ENCODE measurements around the gene TRIM77. TPM values are rescaled to one million over a fixed set of nuclear protein-coding genes. Genes with fewer than 3 reads are reported as not detected.
"Not testable (repeated sequence)": the region's sequence is repeated elsewhere in the genome, so short reads cannot be mapped to it uniquely, and the experiment has no call there.

The TRIM77 gene, protein sequence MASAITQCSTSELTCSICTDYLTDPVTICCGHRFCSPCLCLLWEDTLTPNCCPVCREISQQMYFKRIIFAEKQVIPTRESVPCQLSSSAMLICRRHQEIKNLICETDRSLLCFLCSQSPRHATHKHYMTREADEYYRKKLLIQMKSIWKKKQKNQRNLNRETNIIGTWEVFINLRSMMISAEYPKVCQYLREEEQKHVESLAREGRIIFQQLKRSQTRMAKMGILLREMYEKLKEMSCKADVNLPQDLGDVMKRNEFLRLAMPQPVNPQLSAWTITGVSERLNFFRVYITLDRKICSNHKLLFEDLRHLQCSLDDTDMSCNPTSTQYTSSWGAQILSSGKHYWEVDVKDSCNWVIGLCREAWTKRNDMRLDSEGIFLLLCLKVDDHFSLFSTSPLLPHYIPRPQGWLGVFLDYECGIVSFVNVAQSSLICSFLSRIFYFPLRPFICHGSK
- not detected for total RNA-seq

DNA sequence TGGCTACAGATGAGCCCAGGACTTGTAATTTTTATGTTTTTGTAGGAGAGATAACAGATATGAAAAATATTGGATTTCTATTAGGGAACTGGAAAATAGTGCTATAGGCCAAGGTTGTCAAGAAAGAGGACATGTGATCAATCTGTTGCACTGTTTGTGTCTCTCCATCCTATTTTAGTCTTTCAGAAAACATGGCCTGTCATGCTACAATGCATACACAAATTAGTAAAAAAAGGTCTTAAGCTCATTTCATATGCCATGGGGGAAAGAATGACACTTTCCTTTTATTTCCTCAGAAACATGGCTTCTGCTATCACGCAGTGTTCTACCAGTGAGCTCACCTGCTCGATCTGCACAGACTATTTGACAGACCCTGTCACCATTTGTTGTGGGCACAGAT lies at the start of gene TRIM77:
TRIM77 (plus strand) TSS at position 301 of the 400 bp plus-strand sequence; CDS start at position 301, 0 bp downstream.
- H3K27me3 ChIP-seq; H3K36me3 ChIP-seq; H3K9me3 ChIP-seq; H3K4me1 ChIP-seq; H3K27ac ChIP-seq; DNase-seq (ENCODE audit: low spot score); H3K4me3 ChIP-seq: not testable (repeated sequence)

DNA sequence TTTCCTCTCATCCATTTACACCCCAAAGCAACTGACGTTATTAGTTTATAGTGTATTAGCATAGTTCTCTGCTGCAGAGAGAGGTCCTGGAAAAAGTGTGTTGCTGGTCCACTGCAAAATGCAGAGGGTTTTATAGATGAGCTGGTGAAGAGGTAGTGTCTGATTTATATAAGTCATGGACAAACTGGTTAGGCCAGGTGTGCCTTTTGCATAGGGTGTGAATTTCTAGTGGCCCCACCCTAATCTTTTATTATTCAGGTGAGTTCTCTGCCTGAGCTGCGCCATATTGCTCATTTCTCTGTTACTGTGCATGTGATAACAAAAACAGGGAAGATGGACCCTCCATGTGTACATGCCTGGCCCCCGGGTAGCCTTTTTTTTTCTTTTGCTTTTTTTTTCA lies 43.1 kb upstream of the TRIM77 start:
- Histone ChIP-seq H3K27ac (no peak overlapping the region), H3K36me3 (no peaks in the 10 kb centered on the region), H3K9me3 (no peaks in the 10 kb centered on the region), H3K4me1 (no peaks in the 10 kb centered on the region), H3K27me3 (no peaks in the 10 kb centered on the region), H3K4me3 (no peak overlapping the region)
- TF ChIP-seq, protein P1, sequence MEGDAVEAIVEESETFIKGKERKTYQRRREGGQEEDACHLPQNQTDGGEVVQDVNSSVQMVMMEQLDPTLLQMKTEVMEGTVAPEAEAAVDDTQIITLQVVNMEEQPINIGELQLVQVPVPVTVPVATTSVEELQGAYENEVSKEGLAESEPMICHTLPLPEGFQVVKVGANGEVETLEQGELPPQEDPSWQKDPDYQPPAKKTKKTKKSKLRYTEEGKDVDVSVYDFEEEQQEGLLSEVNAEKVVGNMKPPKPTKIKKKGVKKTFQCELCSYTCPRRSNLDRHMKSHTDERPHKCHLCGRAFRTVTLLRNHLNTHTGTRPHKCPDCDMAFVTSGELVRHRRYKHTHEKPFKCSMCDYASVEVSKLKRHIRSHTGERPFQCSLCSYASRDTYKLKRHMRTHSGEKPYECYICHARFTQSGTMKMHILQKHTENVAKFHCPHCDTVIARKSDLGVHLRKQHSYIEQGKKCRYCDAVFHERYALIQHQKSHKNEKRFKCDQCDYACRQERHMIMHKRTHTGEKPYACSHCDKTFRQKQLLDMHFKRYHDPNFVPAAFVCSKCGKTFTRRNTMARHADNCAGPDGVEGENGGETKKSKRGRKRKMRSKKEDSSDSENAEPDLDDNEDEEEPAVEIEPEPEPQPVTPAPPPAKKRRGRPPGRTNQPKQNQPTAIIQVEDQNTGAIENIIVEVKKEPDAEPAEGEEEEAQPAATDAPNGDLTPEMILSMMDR (IDR thresholded peaks at IDR 0.05) = no peak
- no peak for DNase-seq (ENCODE audit: low spot score)

DNA sequence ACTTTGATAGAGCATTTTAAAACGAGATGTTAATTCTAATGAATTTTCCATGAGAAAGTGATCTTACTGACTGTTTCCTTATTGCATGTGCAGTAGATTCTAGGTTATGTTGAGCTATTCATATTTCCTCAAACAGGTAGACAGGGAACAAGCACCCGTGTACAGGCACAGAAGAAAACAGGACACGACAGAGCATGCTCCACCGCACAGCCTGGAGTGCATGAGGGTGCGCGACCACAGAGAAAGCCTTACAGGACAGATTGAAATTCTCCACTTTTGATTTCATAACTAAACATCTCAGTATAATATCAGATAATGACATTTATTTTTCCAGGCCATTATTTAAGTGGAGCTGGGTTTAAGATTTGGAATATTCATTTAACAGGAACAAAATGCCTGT lies 41.9 kb upstream of the TRIM77 start:
- H3K27me3 ChIP-seq; H3K27ac ChIP-seq; H3K9me3 ChIP-seq; H3K4me1 ChIP-seq; H3K4me3 ChIP-seq; DNase-seq (ENCODE audit: low spot score); H3K36me3 ChIP-seq: not testable (repeated sequence)

DNA sequence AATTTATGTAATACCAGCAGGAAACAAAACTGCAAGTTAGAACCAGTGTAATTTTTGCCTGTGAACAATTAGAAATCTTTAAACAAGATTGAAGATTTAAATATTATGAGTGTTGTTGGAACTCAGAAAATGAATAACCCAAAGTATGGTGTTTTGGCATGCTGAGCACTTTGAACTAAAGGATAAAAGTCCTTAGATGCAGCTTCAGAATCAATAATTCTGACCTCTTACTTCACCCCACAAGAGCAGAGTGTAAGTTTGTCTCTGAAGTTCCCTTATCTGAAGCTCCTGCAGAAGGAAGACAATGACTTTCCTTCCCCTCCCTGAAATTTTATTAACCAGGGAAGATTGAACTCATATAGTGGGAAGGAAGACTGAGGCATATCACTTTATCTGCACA lies 40.5 kb upstream of the TRIM77 start:
- not testable (repeated sequence) for H3K4me3 ChIP-seq; H3K36me3 ChIP-seq; H3K27ac ChIP-seq; DNase-seq (ENCODE audit: low spot score); H3K4me1 ChIP-seq; H3K27me3 ChIP-seq; H3K9me3 ChIP-seq

DNA sequence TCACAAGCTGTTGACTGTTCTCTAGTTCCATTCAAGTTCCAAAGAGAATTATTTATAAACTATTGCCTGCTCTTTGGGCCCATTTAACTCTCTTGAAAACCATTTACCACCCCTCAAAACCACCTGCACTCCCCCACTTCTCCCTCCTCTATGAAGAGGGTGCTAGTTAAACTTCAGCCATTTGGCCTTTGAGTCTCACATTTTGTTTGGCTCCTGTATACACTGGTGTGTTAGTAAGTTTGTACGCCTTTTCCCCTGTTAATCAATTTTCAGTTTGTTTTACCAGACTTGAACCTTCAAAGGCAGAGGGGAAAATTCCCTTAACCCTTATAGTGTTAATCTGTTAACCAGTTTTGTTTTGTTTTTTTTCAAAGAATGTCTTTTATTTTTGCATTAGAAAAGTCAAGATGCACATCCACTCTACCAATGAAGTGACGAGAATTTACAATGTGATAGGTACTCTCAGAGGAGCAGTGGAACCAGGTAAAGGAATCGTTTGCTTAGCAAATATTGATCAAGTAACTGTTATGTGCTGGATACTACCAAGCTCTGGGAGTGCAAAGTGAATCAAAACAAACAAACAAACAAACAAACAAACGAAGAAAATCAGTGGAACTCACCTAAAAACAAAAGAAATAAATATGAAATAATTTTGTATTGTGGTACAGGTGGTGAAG lies 40.0 kb upstream of the TRIM77 start:
- not testable (repeated sequence) for H3K4me1 ChIP-seq; H3K9me3 ChIP-seq; H3K27me3 ChIP-seq; H3K36me3 ChIP-seq; H3K27ac ChIP-seq; DNase-seq (ENCODE audit: low spot score); H3K4me3 ChIP-seq

DNA sequence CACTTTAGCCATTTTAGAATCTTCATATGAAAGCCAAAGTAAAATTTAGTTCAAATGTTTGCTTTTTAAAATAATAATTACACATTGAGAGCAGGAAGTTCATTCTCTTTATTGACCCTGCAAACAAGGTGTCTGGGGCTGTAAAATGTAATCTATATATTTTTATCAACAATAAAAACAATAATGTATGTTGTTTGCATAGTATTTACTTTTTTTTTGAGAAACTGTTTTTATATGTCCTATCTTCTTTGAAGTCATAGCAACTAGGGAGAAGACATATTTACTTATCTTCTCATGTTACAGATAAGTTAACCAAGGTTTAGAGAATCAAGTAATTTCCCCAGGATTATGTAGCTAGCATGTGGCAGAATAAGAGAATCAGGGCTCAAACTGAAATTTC lies 37.6 kb upstream of the TRIM77 start:
- H3K36me3 ChIP-seq; H3K27ac ChIP-seq; H3K27me3 ChIP-seq; H3K9me3 ChIP-seq; H3K4me1 ChIP-seq; DNase-seq (ENCODE audit: low spot score); H3K4me3 ChIP-seq: not testable (repeated sequence)

DNA sequence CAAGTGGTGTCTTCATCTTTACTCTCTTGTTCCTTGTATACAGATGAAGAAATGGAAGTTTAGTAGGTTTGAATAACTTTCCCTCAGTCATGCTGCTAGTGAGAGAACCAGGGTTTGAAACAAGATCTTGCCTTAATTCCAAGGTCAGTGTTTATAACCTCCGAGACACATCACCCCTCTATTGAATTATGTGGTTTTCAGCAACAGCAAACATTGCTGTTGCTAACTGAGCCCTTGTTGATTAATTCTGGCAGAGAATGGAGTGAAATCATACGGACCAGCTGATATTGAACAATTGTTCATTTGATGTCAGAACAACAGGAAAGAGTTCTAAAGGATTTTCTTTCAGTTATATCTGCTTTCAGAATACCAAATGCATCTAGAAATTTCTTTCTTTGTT lies 36.7 kb upstream of the TRIM77 start:
- not testable (repeated sequence) for DNase-seq (ENCODE audit: low spot score); H3K27me3 ChIP-seq; H3K27ac ChIP-seq; H3K4me1 ChIP-seq; H3K9me3 ChIP-seq; H3K36me3 ChIP-seq; H3K4me3 ChIP-seq

DNA sequence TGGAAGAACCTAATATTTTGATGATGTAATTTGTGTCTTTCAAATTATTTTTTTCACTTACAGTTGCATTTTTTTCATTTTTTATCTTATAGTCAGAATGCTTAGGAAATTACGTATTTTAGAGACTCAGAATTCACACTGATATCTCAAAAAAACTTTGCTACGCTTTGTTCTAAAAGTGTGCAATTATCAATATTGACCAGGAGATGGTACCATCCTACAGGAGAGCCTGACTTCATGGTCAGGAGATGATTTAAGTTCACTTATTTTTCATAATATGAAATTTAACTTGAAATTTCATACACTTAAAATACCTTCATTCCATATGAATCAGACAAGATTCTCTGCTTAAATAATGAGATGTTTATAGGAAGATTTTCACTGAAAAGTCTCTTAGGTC lies 34.7 kb upstream of the TRIM77 start:
- H3K4me1 ChIP-seq; H3K9me3 ChIP-seq; H3K4me3 ChIP-seq; H3K36me3 ChIP-seq; H3K27me3 ChIP-seq; DNase-seq (ENCODE audit: low spot score); H3K27ac ChIP-seq: not testable (repeated sequence)

DNA sequence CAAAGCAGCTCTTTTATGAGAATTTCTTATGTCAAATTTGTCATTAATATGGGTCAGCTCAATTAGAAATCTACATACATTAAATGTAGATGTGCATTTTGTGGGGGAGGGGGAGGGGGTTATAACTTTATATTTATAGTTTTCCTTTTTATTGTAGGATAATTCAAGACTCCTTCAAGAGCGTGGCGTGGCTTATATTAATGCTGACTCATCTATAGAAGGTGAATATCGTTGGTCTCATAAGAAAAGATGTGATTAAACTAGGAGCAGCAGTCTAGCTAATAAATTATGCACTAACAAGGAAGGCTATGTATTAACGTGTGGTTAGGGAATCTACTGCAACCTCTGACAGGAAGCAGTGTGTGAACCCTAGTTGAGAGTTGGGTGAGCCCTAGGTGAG lies 34.2 kb upstream of the TRIM77 start:
- H3K4me1 ChIP-seq; H3K4me3 ChIP-seq; H3K27ac ChIP-seq; DNase-seq (ENCODE audit: low spot score); H3K9me3 ChIP-seq; H3K36me3 ChIP-seq; H3K27me3 ChIP-seq: not testable (repeated sequence)

DNA sequence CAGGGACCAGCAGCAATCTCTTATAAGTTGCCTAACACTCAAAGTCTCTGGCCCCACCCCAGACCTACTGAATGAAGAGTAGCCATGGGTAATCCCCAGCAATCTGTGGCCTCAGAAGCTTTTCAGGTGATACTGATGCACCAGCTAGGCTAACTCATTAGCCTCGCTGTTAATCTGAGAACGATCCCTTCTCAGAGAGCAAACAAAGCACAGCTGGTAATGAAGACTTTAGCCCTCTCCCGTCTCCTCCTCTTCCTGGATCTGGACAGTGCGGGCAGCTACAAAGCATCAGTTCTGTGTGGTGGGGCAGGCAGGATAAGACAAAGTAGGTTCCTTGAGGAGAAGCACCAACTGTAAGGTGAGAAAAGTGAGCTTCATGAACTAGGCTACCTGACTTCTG lies 3.0 kb upstream of the TRIM77 start:
- H3K27me3 ChIP-seq; H3K4me1 ChIP-seq; H3K36me3 ChIP-seq; H3K9me3 ChIP-seq; H3K4me3 ChIP-seq; H3K27ac ChIP-seq; DNase-seq (ENCODE audit: low spot score): not testable (repeated sequence)

DNA sequence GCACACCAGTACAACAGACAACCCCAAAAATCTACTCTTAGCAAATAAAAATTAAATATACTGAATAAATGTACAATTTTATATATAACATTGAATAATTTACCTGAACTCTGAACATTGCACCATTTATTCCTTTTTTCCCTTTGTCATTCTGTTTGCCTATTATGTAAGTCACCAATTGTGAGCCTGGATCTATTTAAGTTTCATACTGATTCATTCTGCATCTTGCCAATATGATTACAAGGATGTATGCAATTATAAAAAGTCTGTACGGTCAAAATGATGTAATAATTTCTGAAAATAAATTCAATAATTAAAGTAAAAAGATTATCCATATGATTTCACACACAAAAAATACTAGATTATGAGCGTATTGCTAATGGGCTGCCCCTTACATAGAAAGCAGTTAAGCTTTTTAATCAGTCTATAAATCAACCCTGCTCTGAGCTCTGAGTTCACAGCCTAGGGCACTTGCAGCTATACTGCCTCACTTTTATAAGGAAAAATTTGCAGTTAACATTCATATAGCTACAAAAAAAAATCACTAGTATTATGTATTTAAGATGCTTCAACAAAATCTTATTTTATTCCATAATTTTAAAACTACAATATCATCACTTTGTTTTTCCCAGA lies 14.9 kb downstream of the TRIM77 start:
- H3K4me1 ChIP-seq; H3K27ac ChIP-seq; H3K4me3 ChIP-seq; H3K27me3 ChIP-seq; H3K36me3 ChIP-seq; H3K9me3 ChIP-seq; DNase-seq (ENCODE audit: low spot score): not testable (repeated sequence)

DNA sequence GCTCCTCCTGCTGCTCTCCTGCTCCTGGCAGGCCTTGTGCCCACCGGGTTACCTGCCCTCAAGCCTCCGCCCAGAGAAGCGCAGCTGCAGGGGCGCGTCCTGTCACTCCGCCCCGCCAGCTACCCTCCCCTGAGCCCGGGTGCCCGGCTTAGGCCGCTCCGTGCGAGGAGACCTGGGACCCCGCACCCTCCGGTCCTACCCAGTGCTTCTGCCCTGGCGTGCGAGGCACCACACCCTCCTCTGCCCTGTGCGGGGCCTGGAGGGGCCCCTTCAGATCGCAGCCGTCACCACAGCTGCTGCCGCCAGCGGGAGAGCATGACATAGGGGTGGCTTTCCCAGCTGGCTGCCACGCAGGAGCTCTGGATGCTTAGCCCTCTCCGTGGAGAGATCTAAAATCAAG lies 20.1 kb downstream of the TRIM77 start:
- H3K27ac ChIP-seq; DNase-seq (ENCODE audit: low spot score); H3K9me3 ChIP-seq; H3K4me1 ChIP-seq; H3K36me3 ChIP-seq; H3K27me3 ChIP-seq; H3K4me3 ChIP-seq: not testable (repeated sequence)
